HUES6 (cell line): Measurements from ENCODE around the gene CDKAL1.

Experiments used
- H3K27ac ChIP-seq: 2 replicates; pipeline ENCODE4 v1.7.0; 2013; ENCODE audit warnings: low read depth, mild to moderate bottlenecking, low read length, inconsistent platforms
- H3K27me3 ChIP-seq: 2 replicates; pipeline ENCODE4 v1.6.1; 2013; ENCODE audit warnings: low read length; ENCODE audit not compliant: control insufficient read depth, insufficient read depth
- H3K36me3 ChIP-seq: 2 replicates; pipeline ENCODE4 v1.6.1; 2013; ENCODE audit warnings: low read length; ENCODE audit not compliant: control insufficient read depth, insufficient read depth
- H3K4me1 ChIP-seq: 2 replicates; pipeline ENCODE4 v1.6.1; 2013; ENCODE audit warnings: low read length; ENCODE audit not compliant: control insufficient read depth, insufficient read depth
- H3K4me3 ChIP-seq: 2 replicates; pipeline ENCODE4 v1.5.1; 2013; ENCODE audit warnings: low read depth, low read length
- H3K9ac ChIP-seq: one replicate; pipeline ENCODE4 v1.6.1; 2013; ENCODE audit warnings: mild to moderate bottlenecking, low read length
- H3K9me3 ChIP-seq: 2 replicates; pipeline ENCODE4 v1.6.1; 2013; ENCODE audit warnings: low read depth, low read length; ENCODE audit not compliant: control insufficient read depth, insufficient read depth

Gene CDKAL1

GRCh38 chr6:21263531-21264287 is 729.5 kb downstream of the CDKAL1 start:
- Histone ChIP-seq H3K9ac (no peak overlapping the region), H3K36me3 (no peaks in the 10 kb centered on the region), H3K4me3 (no peak overlapping the region), H3K9me3 (no peaks in the 10 kb centered on the region; the same call in 1 of the 2 replicates), H3K27me3 (no peaks in the 10 kb centered on the region), H3K27ac (no peak overlapping the region), H3K4me1 (peaks cover 10% of the 10 kb centered on the region; the same call in 1 of the 2 replicates)

- no peaks in the 10 kb centered on the region; the same call in 1 of the 2 replicates for H3K9me3 ChIP-seq
- no peak overlapping the region for H3K4me3 ChIP-seq
- no peaks in the 10 kb centered on the region for H3K27me3 ChIP-seq
- H3K9ac ChIP-seq: no peak overlapping the region
- no peaks in the 10 kb centered on the region for H3K36me3 ChIP-seq
- peaks cover 10% of the 10 kb centered on the region; the same call in 1 of the 2 replicates for H3K4me1 ChIP-seq
- H3K27ac ChIP-seq: no peak overlapping the region
These were observed 730.2 kb downstream of the CDKAL1 start for GRCh38 chr6:21264288-21265033.

GRCh38 chr6:21265034-21265729 is 730.9 kb downstream of the CDKAL1 start:
- Histone ChIP-seq H3K9me3 (no peaks in the 10 kb centered on the region; the same call in 1 of the 2 replicates), H3K36me3 (no peaks in the 10 kb centered on the region), H3K27ac (no peak overlapping the region), H3K9ac (no peak overlapping the region), H3K27me3 (no peaks in the 10 kb centered on the region), H3K4me3 (no peak overlapping the region), H3K4me1 (peaks cover 10% of the 10 kb centered on the region; the same call in 1 of the 2 replicates)

- H3K4me3 ChIP-seq: no peak overlapping the region
- H3K9ac ChIP-seq: no peak overlapping the region
- H3K4me1 ChIP-seq: peaks cover 13% of the 10 kb centered on the region; the same call in 1 of the 2 replicates
- H3K9me3 ChIP-seq: no peaks in the 10 kb centered on the region; the same call in 1 of the 2 replicates
- H3K27ac ChIP-seq: no peak overlapping the region
- H3K27me3 ChIP-seq: no peaks in the 10 kb centered on the region
- no peaks in the 10 kb centered on the region for H3K36me3 ChIP-seq
These were observed 731.4 kb downstream of the CDKAL1 start for GRCh38 chr6:21265730-21266044.

GRCh38 chr6:21270636-21271201 is 736.5 kb downstream of the CDKAL1 start:
- peaks cover 12% of the 10 kb centered on the region for H3K9me3 ChIP-seq
- no peaks in the 10 kb centered on the region for H3K27me3 ChIP-seq
- no peaks in the 10 kb centered on the region for H3K36me3 ChIP-seq
- no peak overlapping the region for H3K4me3 ChIP-seq
- peaks cover 11% of the 10 kb centered on the region; the same call in 1 of the 2 replicates for H3K4me1 ChIP-seq
- H3K27ac ChIP-seq: no peak overlapping the region
- no peak overlapping the region for H3K9ac ChIP-seq

DNA sequence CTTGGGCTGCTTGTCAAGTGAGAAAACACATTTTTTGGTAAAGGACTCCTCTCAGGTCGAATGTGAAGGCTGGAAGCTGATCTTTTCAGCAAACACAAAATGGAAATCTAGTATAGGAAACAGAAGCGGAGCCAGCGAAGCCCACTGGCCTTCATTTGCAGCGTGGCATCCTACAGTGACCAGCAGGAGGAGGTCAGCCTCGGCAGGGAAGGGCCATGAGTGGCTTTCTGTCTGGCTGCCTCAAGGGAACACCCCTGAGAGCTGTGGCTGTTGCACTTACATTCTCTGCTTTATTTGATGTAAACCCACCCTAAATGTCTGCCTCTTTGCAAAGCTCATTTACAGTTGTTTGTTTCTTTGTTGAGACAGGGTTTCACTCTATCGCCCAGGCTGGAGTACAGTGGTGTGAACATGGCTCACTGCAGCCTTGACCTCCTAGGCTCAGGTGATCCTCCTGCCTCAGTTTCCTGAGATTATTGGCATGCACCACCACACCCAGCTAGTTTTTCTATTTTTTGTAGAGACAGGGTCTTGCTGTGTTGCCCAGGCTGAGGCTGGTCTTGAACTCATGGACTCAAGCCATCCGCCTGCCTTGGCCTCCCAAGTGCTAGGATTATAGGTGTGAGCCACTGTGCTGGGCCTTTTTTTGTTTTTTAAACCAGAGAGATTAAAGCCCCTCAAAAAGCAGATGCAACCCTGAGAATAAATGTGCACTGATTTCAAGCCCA is 737.3 kb downstream of the CDKAL1 start:
- H3K27ac ChIP-seq: no peak overlapping the region
- H3K27me3 ChIP-seq: no peaks in the 10 kb centered on the region
- H3K4me3 ChIP-seq: no peak overlapping the region
- no peaks in the 10 kb centered on the region for H3K36me3 ChIP-seq
- H3K9me3 ChIP-seq: peaks cover 12% of the 10 kb centered on the region
- no peak overlapping the region for H3K9ac ChIP-seq
- peaks cover 11% of the 10 kb centered on the region; the same call in 1 of the 2 replicates for H3K4me1 ChIP-seq

GRCh38 chr6:21273451-21273850 is 739.2 kb downstream of the CDKAL1 start:
- Histone ChIP-seq H3K4me3 (no peak overlapping the region), H3K9me3 (peaks cover 12% of the 10 kb centered on the region), H3K4me1 (peaks cover 24% of the 10 kb centered on the region), H3K9ac (no peak overlapping the region), H3K27me3 (no peaks in the 10 kb centered on the region), H3K36me3 (no peaks in the 10 kb centered on the region), H3K27ac (no peak overlapping the region)

DNA sequence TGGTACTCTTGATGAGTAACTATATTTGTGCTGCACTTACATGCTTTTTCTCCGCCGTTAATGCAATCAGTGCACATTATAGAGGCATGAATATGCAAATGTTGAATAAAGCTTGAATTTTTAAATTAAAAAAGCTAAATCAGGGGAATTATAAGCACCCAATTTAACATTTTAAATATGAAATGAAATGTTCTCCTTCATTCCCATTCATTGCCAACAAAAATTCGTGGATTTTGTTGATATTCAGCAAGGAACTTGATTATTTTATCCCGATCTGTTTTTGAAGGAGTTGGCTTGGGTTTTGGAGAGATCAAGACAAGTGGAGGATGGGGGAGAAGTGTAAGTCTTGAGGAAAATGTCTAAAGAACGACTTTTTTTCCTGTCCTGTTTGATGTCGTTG is 740.6 kb downstream of the CDKAL1 start:
- Histone ChIP-seq H3K9me3 (peaks cover 12% of the 10 kb centered on the region), H3K9ac (no peak overlapping the region), H3K27me3 (no peaks in the 10 kb centered on the region), H3K4me1 (peaks cover 27% of the 10 kb centered on the region), H3K4me3 (no peak overlapping the region), H3K27ac (no peak overlapping the region), H3K36me3 (no peaks in the 10 kb centered on the region)

- Histone ChIP-seq H3K4me1 (peaks cover 19% of the 10 kb centered on the region), H3K36me3 (no peaks in the 10 kb centered on the region), H3K27ac (0 out of 2 replicates have a peak overlapping the region, but pooled peaks have one; percentile 2), H3K4me3 (no peak overlapping the region), H3K9me3 (peaks cover 12% of the 10 kb centered on the region), H3K27me3 (no peaks in the 10 kb centered on the region), H3K9ac (no peak overlapping the region)
These were observed 743.5 kb downstream of the CDKAL1 start for GRCh38 chr6:21277601-21278374.

GRCh38 chr6:21278375-21278745 is 744.1 kb downstream of the CDKAL1 start:
- Histone ChIP-seq H3K9me3 (peaks cover 7% of the 10 kb centered on the region), H3K27ac (no peak overlapping the region), H3K4me3 (no peak overlapping the region), H3K4me1 (peaks cover 19% of the 10 kb centered on the region), H3K27me3 (no peaks in the 10 kb centered on the region), H3K9ac (no peak overlapping the region), H3K36me3 (no peaks in the 10 kb centered on the region)
